HG02973 (cell line): ENCODE measurements around the gene NAT9.

ENCODE experiments used
- ATAC-seq: cut with Tn5 transposase; IDR thresholded peaks from one replicate; pipeline ENCODE4 v1.9.1; 2021; ENCODE audit warnings: moderate library complexity; ENCODE audit not compliant: unreplicated experiment

The NAT9 gene

DNA sequence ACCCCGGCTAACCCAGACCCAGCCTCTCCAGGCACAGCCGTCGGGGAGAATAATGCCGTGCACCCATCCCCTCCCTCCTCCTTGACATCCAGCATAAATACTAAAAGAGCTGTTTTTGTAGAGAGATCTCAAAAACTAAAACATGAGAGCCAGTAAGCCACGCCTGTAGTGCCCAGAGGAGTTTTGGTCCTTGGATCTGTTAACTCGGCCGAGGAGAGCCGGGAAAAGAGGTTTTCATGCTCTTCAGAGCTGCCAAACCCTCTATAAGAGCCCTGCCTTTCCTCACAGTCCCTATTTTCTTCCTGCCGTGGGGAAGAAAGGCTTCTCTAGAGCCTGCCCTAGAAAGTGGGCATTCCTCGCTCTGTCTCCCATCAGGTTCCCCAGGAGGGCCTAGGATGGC lies 30.2 kb upstream of the NAT9 start:
- ATAC-seq, result no peak

GRCh38 chr17:74805591-74805991 lies 29.4 kb upstream of the NAT9 start:
- no peak for ATAC-seq

- no peak for ATAC-seq
Observed at GRCh38 chr17:74804683-74805082, 28.5 kb upstream of the NAT9 start.

DNA sequence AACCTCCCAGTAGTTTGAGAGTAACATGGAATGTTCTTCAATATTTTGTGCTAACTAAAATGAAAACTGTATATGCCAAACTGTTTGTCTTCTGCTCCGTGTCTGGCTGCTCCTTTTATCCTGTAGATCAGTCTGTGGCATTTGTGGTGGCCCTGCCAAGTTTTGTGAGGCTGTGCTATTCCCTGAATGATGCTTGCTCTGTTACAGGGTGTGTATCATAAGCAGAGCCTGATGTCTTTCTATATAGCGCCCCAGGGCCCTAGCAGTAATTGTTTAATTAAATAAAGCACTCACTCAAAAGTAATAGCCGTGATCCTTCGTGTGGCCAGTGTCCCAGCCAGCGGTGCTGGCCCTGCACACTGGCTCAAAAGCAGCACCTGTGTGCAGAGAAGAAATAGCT lies 27.8 kb upstream of the NAT9 start:
- no peak for ATAC-seq

DNA sequence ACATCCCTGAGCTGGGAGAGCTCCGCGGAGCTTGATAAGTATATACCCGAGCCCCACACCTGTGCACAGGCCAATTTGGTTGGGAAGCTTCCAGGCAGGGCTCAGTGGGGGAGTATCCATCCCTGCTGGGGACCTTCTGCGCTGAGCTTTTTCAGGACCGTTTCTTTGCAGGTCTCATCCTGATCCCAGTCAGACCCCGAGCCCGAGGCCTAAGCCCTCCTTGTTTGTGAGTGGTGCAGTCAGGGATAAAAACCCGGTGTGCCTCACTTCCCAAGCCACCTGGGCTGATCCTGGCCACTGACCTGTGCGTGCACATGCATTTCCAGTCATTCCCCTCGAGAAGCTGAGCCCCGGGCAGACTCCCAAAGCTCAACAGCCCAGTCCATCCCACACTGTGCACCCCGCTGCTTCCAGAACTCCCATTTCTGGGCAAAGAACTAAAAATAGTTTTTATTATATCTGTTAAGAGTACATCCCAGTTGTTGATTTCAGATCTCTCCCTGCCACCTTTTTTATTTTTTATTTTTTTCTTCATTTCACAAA lies 27.3 kb upstream of the NAT9 start:
- no peak for ATAC-seq

- no peak for ATAC-seq
Observed at GRCh38 chr17:74801896-74802295, 25.8 kb upstream of the NAT9 start.

- ATAC-seq, result no peak
Observed at GRCh38 chr17:74800531-74800930, 24.4 kb upstream of the NAT9 start.

DNA sequence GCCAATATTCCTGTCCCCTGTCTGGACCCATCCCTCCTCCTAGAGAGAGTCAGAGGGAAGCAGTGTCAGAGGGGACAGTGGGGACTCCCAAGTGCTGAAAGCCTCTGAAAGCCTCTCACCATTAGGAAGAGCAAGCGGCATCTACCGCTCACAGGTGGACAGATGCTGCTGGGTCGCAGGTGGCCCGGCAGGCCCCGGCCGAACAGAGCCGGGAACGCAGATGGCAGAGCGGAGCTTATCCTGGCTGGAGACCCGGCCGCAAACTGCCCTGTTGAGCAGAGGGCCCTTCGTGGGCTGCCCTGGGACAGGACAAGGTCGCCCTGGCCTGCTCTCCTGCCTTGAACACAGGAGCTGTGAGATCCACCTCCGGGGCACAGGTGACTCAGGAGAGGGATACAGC lies 23.0 kb upstream of the NAT9 start:
- ATAC-seq, result no peak

GRCh38 chr17:74798239-74798707 lies 22.1 kb upstream of the NAT9 start:
- no peak for ATAC-seq

GRCh38 chr17:74797824-74798223 lies 21.7 kb upstream of the NAT9 start:
- ATAC-seq, result no peak

- no peak for ATAC-seq
Observed at GRCh38 chr17:74796866-74797265, 20.7 kb upstream of the NAT9 start.

- no peak for ATAC-seq
Observed at GRCh38 chr17:74796211-74796610, 20.1 kb upstream of the NAT9 start.

DNA sequence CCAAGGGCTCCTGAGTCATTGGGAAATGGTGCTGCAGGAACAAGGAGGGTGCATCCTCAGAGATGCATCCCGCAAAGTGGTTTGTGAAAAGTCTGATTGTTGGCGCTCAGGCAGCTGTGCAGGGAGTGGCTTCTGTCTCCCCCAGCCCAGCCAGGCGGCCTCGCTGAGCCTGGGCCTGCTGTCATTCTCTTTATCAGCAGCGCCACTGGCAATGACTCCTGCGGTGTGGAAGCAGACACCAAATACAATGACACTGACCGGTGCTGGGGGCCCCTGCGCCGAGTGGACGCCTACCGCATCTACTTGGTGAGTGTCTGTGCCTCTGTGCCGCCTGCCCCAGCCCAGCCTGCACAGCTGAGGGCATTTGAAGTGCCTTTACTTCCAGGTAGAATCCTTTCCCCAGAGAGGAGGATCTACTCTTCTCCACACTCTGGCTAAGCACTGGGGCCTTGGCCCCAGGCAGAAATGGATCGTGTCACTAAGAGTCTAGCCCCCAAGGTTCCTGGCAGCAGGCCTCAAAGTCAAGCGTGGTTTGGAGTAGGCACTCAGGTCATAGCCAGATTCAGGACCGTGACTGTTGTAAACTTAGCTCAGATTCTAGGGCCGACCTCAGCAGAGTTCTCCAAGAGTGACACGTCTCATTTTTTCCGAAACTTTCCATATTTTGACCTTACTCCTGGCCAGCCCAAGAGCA lies 19.3 kb upstream of the NAT9 start:
- no peak for ATAC-seq

GRCh38 chr17:74792586-74793105 lies 16.5 kb upstream of the NAT9 start:
- ATAC-seq, result no peak

DNA sequence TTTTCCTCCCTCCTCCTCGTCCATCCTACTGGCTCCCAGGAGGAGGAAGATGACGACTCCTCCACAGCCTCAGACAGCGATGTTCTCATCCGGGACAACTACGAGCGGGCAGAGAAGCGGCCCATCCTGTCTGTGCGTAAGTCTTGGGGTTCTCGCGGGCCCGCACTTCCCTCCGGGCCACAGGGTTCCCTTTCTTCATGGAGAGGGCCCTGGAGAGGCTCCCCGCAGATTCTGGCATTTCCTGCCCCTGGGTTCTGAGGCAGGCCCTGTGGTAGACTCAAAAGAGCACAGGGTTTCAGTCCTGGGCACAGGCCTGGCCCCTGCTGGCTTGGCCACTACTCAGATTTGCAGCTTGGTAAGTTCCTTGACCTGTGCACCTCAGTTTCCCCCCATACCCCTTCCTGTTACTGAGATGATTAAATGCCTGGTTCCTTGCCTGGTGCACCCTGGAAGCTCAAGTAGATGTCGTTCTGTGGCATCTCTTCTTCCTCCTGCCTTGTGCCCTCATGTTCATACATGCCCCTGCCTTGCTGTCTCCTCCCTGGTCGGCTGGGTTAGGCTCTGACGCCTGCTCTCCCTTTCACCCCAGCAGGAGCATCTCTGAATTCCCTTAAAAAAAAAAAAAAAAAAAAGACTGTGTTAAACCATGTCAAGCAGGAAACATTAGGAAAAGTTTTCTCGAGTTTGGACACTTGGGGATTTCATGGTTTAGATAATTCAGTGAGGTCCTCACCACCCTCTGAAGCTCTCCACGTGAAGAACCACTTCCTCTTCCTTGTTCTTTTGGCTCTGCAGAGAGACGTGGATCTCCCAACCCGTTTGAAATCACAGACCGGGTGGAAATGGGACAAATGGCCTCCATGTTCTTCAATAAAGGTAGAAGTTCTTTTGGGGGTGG lies 14.3 kb upstream of the NAT9 start:
- no peak for ATAC-seq

DNA sequence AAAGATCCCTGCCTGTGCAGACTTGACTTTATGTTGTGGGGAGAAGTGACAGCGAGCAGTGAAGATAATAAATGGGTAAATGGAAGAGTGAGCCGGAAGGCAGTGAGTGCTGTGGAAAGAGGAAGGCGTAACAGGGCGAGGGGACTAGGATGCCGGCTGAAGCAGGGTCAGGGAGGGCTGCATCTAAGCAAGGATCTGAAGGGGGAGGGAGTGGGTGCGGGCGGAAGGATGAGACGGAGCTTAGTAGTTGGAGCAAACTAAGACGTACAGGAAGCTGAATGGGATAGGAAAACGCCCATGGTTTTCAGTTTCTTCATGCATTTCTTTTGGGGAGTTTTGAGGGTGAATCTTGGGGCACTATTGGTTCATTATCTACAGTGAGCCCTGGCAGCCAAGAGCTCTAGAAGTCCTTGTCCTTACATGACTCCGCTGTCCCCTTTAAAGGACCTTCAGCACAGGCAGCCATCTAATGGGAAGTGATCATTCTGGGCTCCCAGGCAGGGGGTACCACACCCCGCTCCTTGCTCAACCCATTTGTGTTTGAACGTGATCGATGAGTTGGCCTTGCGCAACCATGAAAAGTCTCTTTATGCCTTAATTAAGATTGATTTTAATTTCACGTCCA lies 10.4 kb upstream of the NAT9 start:
- ATAC-seq, result no peak

GRCh38 chr17:74785981-74786360 lies 9.8 kb upstream of the NAT9 start:
- ATAC-seq, result no peak

DNA sequence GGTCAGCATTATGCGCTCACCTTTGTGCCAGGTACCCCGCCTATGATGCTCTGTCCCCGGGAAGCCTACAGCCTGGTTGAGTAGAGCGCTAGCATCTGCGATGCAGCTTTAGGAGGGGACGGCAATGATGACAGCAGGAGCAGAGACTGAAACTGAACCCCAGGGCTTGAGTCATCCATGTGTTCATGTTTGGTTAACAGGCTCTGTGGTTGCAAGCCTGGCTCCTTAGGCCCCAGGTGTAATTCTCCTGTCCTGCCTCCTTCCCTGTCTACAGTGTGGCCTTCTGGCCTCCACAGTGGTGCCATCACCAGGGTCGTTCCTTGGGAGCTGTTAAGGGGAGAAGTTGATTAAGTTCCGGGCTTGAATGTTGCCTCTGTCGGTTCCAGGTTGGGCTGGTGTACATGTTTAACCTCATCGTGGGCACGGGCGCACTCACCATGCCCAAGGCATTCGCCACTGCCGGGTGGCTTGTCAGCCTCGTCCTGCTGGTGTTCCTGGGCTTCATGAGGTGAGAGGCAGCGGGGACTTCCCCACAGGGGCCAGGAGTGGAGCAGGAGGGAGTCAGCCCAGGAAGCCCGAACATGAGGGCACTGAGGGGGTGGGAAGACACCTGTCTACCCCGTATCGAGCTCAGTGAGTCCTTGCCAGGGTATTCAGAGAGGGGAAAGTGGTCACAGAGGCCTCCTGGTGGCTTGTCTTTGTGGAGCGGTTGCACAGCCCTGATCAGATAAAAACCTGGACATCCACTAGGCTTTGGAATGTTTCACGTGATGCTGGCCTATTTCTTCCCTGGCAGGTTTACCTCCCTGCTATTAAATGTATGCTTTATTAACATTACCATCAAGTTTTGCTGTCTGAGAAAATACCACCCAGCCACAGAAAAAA lies 9.2 kb upstream of the NAT9 start:
- no peak for ATAC-seq

- ATAC-seq, result no peak
Observed at GRCh38 chr17:74784125-74784810, 8.1 kb upstream of the NAT9 start.

GRCh38 chr17:74782571-74782970 lies 6.4 kb upstream of the NAT9 start:
- ATAC-seq, result no peak
